K562 (cell line): ENCODE measurements around the gene ZNF609. TPM values are rescaled to one million over a fixed set of nuclear protein-coding genes. Genes with fewer than 3 reads are reported as not detected.
A peak's percentile ranks its signal among the peaks of the same experiment; 100 is the strongest.

Experiments used
- ARID1B ChIP-seq: fragments of 450-650 bp; IDR thresholded peaks from 2 replicates; pipeline ENCODE4 v1.6.1; 2016; ENCODE audit warnings: antibody characterized with exemption, mild to moderate bottlenecking, inconsistent platforms
- FOXA3 ChIP-seq, 2 experiments: fragments of 450-650 bp in 1 of 2; sonication (generic) in 1 of 2; formaldehyde crosslinking; IDR thresholded peaks in 1 of 2; conservative IDR thresholded peaks in 1 of 2; 2 replicates each; pipeline versions ENCODE4 v1.4.0 to v1.8.0; 2020 to 2022; ENCODE audit warnings: mild to moderate bottlenecking in 2 of 2, missing genetic modification reagents in 1 of 2
- PYGO2 ChIP-seq: fragments of 450-650 bp; IDR thresholded peaks from 2 replicates; pipeline ENCODE4 v1.6.1; 2016; ENCODE audit warnings: mild to moderate bottlenecking, missing genetic modification characterization, moderate library complexity, missing compliant biosample characterization
- TCF7 ChIP-seq: sonication (generic); IDR thresholded peaks from 2 replicates; pipeline ENCODE4 v1.6.1; 2016; ENCODE audit warnings: antibody characterized with exemption, borderline replicate concordance
- ZBTB1 ChIP-seq: sonication (generic); formaldehyde crosslinking; IDR thresholded peaks from 2 replicates; pipeline ENCODE4 v1.8.1; 2023; ENCODE audit warnings: missing genetic modification reagents, low read depth, mild to moderate bottlenecking, borderline replicate concordance
- ZC3H8 ChIP-seq: fragments of 450-650 bp; IDR thresholded peaks from 2 replicates; pipeline ENCODE4 v1.6.1; 2017
- ZNF253 ChIP-seq: fragments of 250-450 bp; sonication (Bioruptor Pico); conservative IDR thresholded peaks from 2 replicates; pipeline ENCODE4 v1.6.1; 2021; ENCODE audit warnings: mild to moderate bottlenecking
- ZNF384 ChIP-seq: IDR thresholded peaks from 2 replicates; pipeline ENCODE4 v1.6.1; 2012; ENCODE audit warnings: low read depth, low read length, improper control_type of control experiment
- polyA plus RNA-seq, 8 experiments: library from polyadenylated mRNA; depleted of rRNA in 4 of 8; stranded (reverse) in 5 of 8; unstranded in 3 of 8; fragments of >200 nt; fragmentation: Nextera tagmentation in 2 of 8; fragmentation: Illumina TruSeq in 1 of 8; extraction: Ambion mirVana in 2 of 8; extraction: Trizol in 1 of 8; gene quantifications; 2 replicates each; pipeline versions ENCODE4 v1.2.1 to v1.2.3, GENCODE V29; 2011 to 2014; ENCODE audit warnings: inconsistent platforms in 1 of 8, missing spikeins in 1 of 8
- total RNA-seq, 7 experiments: library from RNA; depleted of rRNA in 6 of 7; stranded (reverse); fragments of >200 nt in 6 of 7; fragmentation: Illumina TruSeq in 2 of 7; extraction: Trizol in 2 of 7; gene quantifications; 2 replicates each; pipeline versions ENCODE4 v1.2.1 to v1.2.3, GENCODE V29; 2011 to 2021; ENCODE audit warnings: low replicate concordance in 1 of 7
- TF ChIP-seq, protein P1 (sequence below): conservative IDR thresholded peaks from 2 replicates; pipeline ENCODE4 v1.6.1; 2011; ENCODE audit warnings: low read depth, mild to moderate bottlenecking, low read length; ENCODE audit not compliant: control insufficient read depth
- TF ChIP-seq, protein P2 (sequence below): fragments of 250-450 bp; sonication (Bioruptor Pico); IDR thresholded peaks from 2 replicates; pipeline ENCODE4 v1.8.0; 2022; ENCODE audit warnings: inconsistent platforms, mild to moderate bottlenecking, moderate library complexity, borderline replicate concordance

Gene ZNF609
- total and polyA plus RNA-seq, 9 of the 15 experiments (the other 6 are each of a cell fraction or from before 2014, with no cell fraction given): 3.0 to 38.7 (median 17.8) TPM

DNA sequence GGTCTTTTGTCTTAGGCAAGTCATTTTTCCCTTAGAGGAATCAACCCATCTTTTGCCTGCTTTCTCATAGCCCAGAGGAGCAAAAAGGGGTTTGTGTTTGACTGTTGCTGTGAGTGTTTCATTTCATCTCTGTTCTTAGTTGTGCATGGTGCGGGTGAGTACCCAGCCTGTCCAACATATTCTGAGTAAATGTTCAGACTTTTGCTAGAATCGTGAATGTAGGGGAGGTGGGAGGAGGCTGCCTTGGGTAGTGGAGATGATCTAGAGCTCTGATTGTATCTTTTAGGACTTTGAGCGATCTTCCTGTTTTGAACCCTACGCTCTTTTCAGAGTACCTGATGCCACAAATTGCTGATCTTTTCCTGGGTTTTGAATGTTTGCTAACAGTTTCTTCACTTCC is 123.1 kb downstream of the ZNF609 start (continued):
- no peak for TF ChIP-seq FOXA3 (CRISPR knock-in tag; conservative IDR thresholded peaks at IDR 0.05 in 1 of 2, IDR thresholded peaks at IDR 0.05 in 1 of 2)
- TF ChIP-seq TCF7: no peak
- TF ChIP-seq, protein P1, sequence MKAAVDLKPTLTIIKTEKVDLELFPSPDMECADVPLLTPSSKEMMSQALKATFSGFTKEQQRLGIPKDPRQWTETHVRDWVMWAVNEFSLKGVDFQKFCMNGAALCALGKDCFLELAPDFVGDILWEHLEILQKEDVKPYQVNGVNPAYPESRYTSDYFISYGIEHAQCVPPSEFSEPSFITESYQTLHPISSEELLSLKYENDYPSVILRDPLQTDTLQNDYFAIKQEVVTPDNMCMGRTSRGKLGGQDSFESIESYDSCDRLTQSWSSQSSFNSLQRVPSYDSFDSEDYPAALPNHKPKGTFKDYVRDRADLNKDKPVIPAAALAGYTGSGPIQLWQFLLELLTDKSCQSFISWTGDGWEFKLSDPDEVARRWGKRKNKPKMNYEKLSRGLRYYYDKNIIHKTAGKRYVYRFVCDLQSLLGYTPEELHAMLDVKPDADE: no peak
- peak; percentile 16; the same call in 1 of the 2 replicates for TF ChIP-seq ARID1B
- no peak for TF ChIP-seq ZBTB1 (CRISPR knock-in tag)
- no peak for TF ChIP-seq ZNF384
- TF ChIP-seq, protein P2, sequence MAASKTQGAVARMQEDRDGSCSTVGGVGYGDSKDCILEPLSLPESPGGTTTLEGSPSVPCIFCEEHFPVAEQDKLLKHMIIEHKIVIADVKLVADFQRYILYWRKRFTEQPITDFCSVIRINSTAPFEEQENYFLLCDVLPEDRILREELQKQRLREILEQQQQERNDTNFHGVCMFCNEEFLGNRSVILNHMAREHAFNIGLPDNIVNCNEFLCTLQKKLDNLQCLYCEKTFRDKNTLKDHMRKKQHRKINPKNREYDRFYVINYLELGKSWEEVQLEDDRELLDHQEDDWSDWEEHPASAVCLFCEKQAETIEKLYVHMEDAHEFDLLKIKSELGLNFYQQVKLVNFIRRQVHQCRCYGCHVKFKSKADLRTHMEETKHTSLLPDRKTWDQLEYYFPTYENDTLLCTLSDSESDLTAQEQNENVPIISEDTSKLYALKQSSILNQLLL (CRISPR knock-in tag): no peak
- TF ChIP-seq PYGO2 (tag): no peak
- no peak for TF ChIP-seq ZNF253 (CRISPR knock-in tag)
- no peak for TF ChIP-seq ZC3H8
